H1 (cell line): ENCODE data around the gene SLCO1C1. TPM values are rescaled to one million over a fixed set of nuclear protein-coding genes. Genes with fewer than 3 reads are reported as not detected.

ENCODE experiments used
- CTCF ChIA-PET: fragments of 300-600 bp; sonication (Branson Sonifier 250); formaldehyde crosslinking; loops from one replicate; lab custom pipeline; 2021; ENCODE audit not compliant: partially characterized antibody; lab: Charles Lee
- POLR2A ChIA-PET: fragments of 300-600 bp; sonication (Branson Sonifier 250); formaldehyde crosslinking; loops from one replicate; lab custom pipeline; 2021; ENCODE audit warnings: inconsistent platforms; ENCODE audit not compliant: partially characterized antibody; lab: Charles Lee
- DNase-seq, 2 experiments: peaks; one replicate each; pipeline versions ENCODE4 v3.0.0 to v3.0.0-alpha.2; 2010 to 2022; ENCODE audit warnings: low spot score in 2 of 2, low read depth in 1 of 2, mixed read lengths in 1 of 2
- FAIRE-seq: peaks from 2 replicates; lab custom pipeline; 2011; peaks lifted over from hg19 to GRCh38; lab: Jason Lieb, UNC
- H2AFZ ChIP-seq: 2 replicates; pipeline ENCODE4 v1.8.1; 2012; ENCODE audit warnings: low read length, inconsistent platforms
- H2AK5ac ChIP-seq: 2 replicates; pipeline ENCODE4 v1.6.1; 2013; ENCODE audit warnings: low read depth, low read length
- H2BK120ac ChIP-seq: replicated peaks from 2 replicates; pipeline ENCODE3; 2013; ENCODE audit warnings: low read depth, low read length, inconsistent platforms
- H2BK12ac ChIP-seq: 2 replicates; pipeline ENCODE4 v1.6.1; 2013; ENCODE audit warnings: low read depth, low read length
- H2BK15ac ChIP-seq: 2 replicates; pipeline ENCODE4 v1.6.1; 2013; ENCODE audit warnings: low read length
- H2BK20ac ChIP-seq: 2 replicates; pipeline ENCODE4 v1.6.1; 2013; ENCODE audit warnings: low read length
- H2BK5ac ChIP-seq: 2 replicates; pipeline ENCODE4 v1.6.1; 2013; ENCODE audit warnings: low read depth, low read length
- H3K14ac ChIP-seq: 2 replicates; pipeline ENCODE4 v1.6.1; 2013; ENCODE audit warnings: inconsistent platforms; ENCODE audit not compliant: insufficient read length
- H3K18ac ChIP-seq: 2 replicates; pipeline ENCODE4 v1.6.1; 2013; ENCODE audit warnings: low read length; ENCODE audit errors: extremely low read depth
- H3K23ac ChIP-seq: 2 replicates; pipeline ENCODE4 v1.6.1; 2013; ENCODE audit warnings: inconsistent platforms; ENCODE audit not compliant: insufficient read length
- H3K23me2 ChIP-seq: 2 replicates; pipeline ENCODE4 v1.6.1; 2013; ENCODE audit warnings: low read depth, low read length
- H3K27ac ChIP-seq: 2 replicates; pipeline ENCODE4 v1.6.1; 2011; ENCODE audit warnings: low read depth, low read length, inconsistent platforms
- H3K27me3 ChIP-seq, 4 experiments: replicated peaks in 1 of 4; 1 replicate in 1 of 4; 2 replicates in 3 of 4; pipeline versions ENCODE4 v1.6.1 to v1.8.1; 2011 to 2013; ENCODE audit warnings: low read length in 3 of 4, mild to moderate bottlenecking in 3 of 4, inconsistent platforms in 2 of 4, mixed read lengths in 2 of 4, moderate library complexity in 1 of 4; ENCODE audit not compliant: control insufficient read depth in 3 of 4, insufficient read depth in 3 of 4; ENCODE audit errors: extremely low read depth in 1 of 4
- H3K36me3 ChIP-seq, 4 experiments: 2 replicates each; pipeline versions ENCODE4 v1.6.1 to v1.8.1; 2011 to 2013; ENCODE audit warnings: mild to moderate bottlenecking in 4 of 4, low read length in 3 of 4, moderate library complexity in 2 of 4, control low read depth in 1 of 4, inconsistent platforms in 1 of 4; ENCODE audit not compliant: insufficient read depth in 4 of 4, control insufficient read depth in 2 of 4
- H3K4ac ChIP-seq: replicated peaks from 2 replicates; pipeline ENCODE3; 2013; ENCODE audit warnings: low read length, low read depth, mixed read lengths, inconsistent platforms; ENCODE audit not compliant: insufficient read length
- H3K4me1 ChIP-seq, 4 experiments: replicated peaks in 1 of 4; 1 replicate in 1 of 4; 2 replicates in 3 of 4; pipeline versions ENCODE4 v1.6.1 to v1.8.1; 2011 to 2013; ENCODE audit warnings: low read length in 3 of 4, inconsistent platforms in 2 of 4, mixed read lengths in 1 of 4; ENCODE audit not compliant: insufficient read depth in 4 of 4, control insufficient read depth in 3 of 4
- H3K4me2 ChIP-seq, 2 experiments: 2 replicates each; pipeline versions ENCODE4 v1.6.1 to v1.8.1; 2011 to 2013; ENCODE audit warnings: low read depth in 2 of 2, low read length in 2 of 2, control low read depth in 1 of 2, inconsistent platforms in 1 of 2, mild to moderate bottlenecking in 1 of 2; ENCODE audit not compliant: insufficient read depth in 1 of 2
- H3K4me3 ChIP-seq, 4 experiments: fragments of 200-600, 300-600 bp in 1 of 4; sonication (generic), shearing (Covaris generic), sonication (Bioruptor Twin) in 1 of 4; 2 replicates each; pipeline versions ENCODE4 v1.5.1 to v1.8.1; 2011 to 2016; ENCODE audit warnings: low read length in 4 of 4, low read depth in 3 of 4, control low read depth in 2 of 4, inconsistent platforms in 2 of 4, mild to moderate bottlenecking in 2 of 4, mixed read lengths in 1 of 4, moderate library complexity in 1 of 4; ENCODE audit not compliant: insufficient read depth in 2 of 4; ENCODE audit errors: extremely low read depth in 1 of 4
- H3K56ac ChIP-seq: replicated peaks from 2 replicates; pipeline ENCODE3; 2013; ENCODE audit warnings: low read depth, mild to moderate bottlenecking, mixed read lengths, low read length, inconsistent platforms; ENCODE audit not compliant: insufficient read length
- H3K79me1 ChIP-seq: 2 replicates; pipeline ENCODE4 v1.6.1; 2013; ENCODE audit warnings: low read depth, low read length, control low read depth
- H3K79me2 ChIP-seq, 2 experiments: 2 replicates each; pipeline versions ENCODE4 v1.6.1 to v1.8.1; 2012 to 2013; ENCODE audit warnings: low read length in 2 of 2, mild to moderate bottlenecking in 2 of 2, inconsistent platforms in 1 of 2; ENCODE audit not compliant: insufficient read depth in 2 of 2, control insufficient read depth in 1 of 2
- H3K9ac ChIP-seq, 4 experiments: replicated peaks in 1 of 4; 1 replicate in 1 of 4; 2 replicates in 3 of 4; pipeline versions ENCODE4 v1.6.1 to v1.8.1; 2011 to 2013; ENCODE audit warnings: low read depth in 3 of 4, low read length in 3 of 4, control low read depth in 2 of 4, mild to moderate bottlenecking in 2 of 4, moderate library complexity in 2 of 4, inconsistent platforms in 1 of 4; ENCODE audit errors: extremely low read depth in 1 of 4
- H3K9me3 ChIP-seq, 2 experiments: 2 replicates each; pipeline versions ENCODE4 v1.6.1 to v1.8.1; 2012 to 2013; ENCODE audit warnings: mild to moderate bottlenecking in 2 of 2, moderate library complexity in 2 of 2, control low read depth in 1 of 2, inconsistent platforms in 1 of 2, low read depth in 1 of 2, low read length in 1 of 2, mixed read lengths in 1 of 2; ENCODE audit not compliant: insufficient read depth in 2 of 2
- H4K20me1 ChIP-seq, 2 experiments: replicated peaks in 1 of 2; 2 replicates each; pipeline versions ENCODE3 to v1.8.1; 2011 to 2013; ENCODE audit warnings: inconsistent platforms in 2 of 2, low read length in 2 of 2, mild to moderate bottlenecking in 1 of 2; ENCODE audit not compliant: insufficient read depth in 2 of 2, control insufficient read depth in 1 of 2
- H4K5ac ChIP-seq: 2 replicates; pipeline ENCODE4 v1.6.1; 2013; ENCODE audit warnings: low read length, low read depth, mixed read lengths, inconsistent platforms; ENCODE audit not compliant: insufficient read length
- H4K8ac ChIP-seq: 2 replicates; pipeline ENCODE4 v1.8.0; 2013; ENCODE audit warnings: mild to moderate bottlenecking, moderate library complexity, low read length, inconsistent platforms; ENCODE audit not compliant: insufficient read depth; ENCODE audit errors: extremely low read depth
- H4K91ac ChIP-seq: replicated peaks from 2 replicates; pipeline ENCODE3; 2013; ENCODE audit warnings: low read length, mixed read lengths, inconsistent platforms; ENCODE audit not compliant: insufficient read length
- HDAC2 ChIP-seq, 2 experiments: fragments of 300-600 bp in 1 of 2; sonication (generic) in 1 of 2; IDR thresholded peaks; 2 replicates each; pipeline ENCODE4 v1.6.1; 2011 to 2012; ENCODE audit warnings: low read depth in 2 of 2, low read length in 2 of 2, mild to moderate bottlenecking in 2 of 2, moderate library complexity in 2 of 2, borderline replicate concordance in 1 of 2, inconsistent platforms in 1 of 2
- NANOG ChIP-seq: IDR thresholded peaks from 2 replicates; pipeline ENCODE4 v1.6.1; 2011; ENCODE audit warnings: low read length, low read depth, mild to moderate bottlenecking, inconsistent platforms; ENCODE audit not compliant: insufficient read depth, poor library complexity, severe bottlenecking
- POLR2AphosphoS5 ChIP-seq: IDR thresholded peaks from 2 replicates; pipeline ENCODE4 v1.6.1; 2011; ENCODE audit warnings: low read depth, low read length
- RBBP5 ChIP-seq: IDR thresholded peaks from 2 replicates; pipeline ENCODE4 v1.7.1; 2012; ENCODE audit warnings: low read depth, mild to moderate bottlenecking, inconsistent platforms, low read length, moderate library complexity, borderline replicate concordance
- RXRA ChIP-seq: IDR thresholded peaks from 2 replicates; pipeline ENCODE4 v1.6.1; 2011; ENCODE audit warnings: low read depth, mild to moderate bottlenecking, low read length, moderate library complexity; ENCODE audit not compliant: insufficient read depth
- SIRT6 ChIP-seq: IDR thresholded peaks from one replicate; pipeline ENCODE4 v1.7.1; 2012; ENCODE audit warnings: low read length, inconsistent platforms
- WGBS, 2 experiments: shearing (Covaris generic) in 1 of 2; methylation state at CpG; one replicate each; pipeline versions ENCODE4 v1.1.6 to v1.1.7; 2013 to 2015; ENCODE audit warnings: low lambda C conversion rate in 2 of 2, mixed read lengths in 2 of 2, inconsistent platforms in 1 of 2, low coverage in 1 of 2, missing lambda C conversion rate in 1 of 2; ENCODE audit not compliant: insufficient replicate concordance in 2 of 2, insufficient coverage in 1 of 2, insufficient read length in 1 of 2; ENCODE audit errors: extremely low coverage in 1 of 2, missing lambda C conversion rate in 1 of 2; 5-methylcytosine and 5-hydroxymethylcytosine counted together
- polyA plus RNA-seq, 7 experiments: library from polyadenylated mRNA; depleted of rRNA in 3 of 7; stranded (reverse) in 5 of 7; unstranded in 2 of 7; fragments of >200 nt in 5 of 7; fragments of 200-250 nt in 2 of 7; gene quantifications; 1 replicate in 5 of 7; 2 replicates in 1 of 7; 4 replicates in 1 of 7; pipeline versions ENCODE4 v1.2.1 to v1.2.3, GENCODE V29; 2011 to 2013; ENCODE audit warnings: missing spikeins in 2 of 7, mixed read lengths in 2 of 7
- total RNA-seq: library from RNA; stranded (reverse); fragmentation: NEBNext Ultra II Directional; extraction: Animal tissue kit (Norgen Biotek cat#: 25700); gene quantifications from 2 replicates; pipeline ENCODE4 v1.2.1, GENCODE V29; 2021
- TF ChIP-seq, protein P1 (sequence below), 3 experiments: IDR thresholded peaks; 1 replicate in 2 of 3; 2 replicates in 1 of 3; pipeline versions ENCODE4 v1.5.1 to v1.6.1; 2011; ENCODE audit warnings: low read length in 3 of 3, mild to moderate bottlenecking in 3 of 3, inconsistent platforms in 2 of 3, low read depth in 1 of 3, moderate library complexity in 1 of 3; ENCODE audit not compliant: insufficient read depth in 1 of 3; ENCODE audit errors: control extremely low read depth in 1 of 3
- TF ChIP-seq, protein P2 (sequence below): IDR thresholded peaks from 2 replicates; pipeline ENCODE4 v1.6.1; 2012; ENCODE audit warnings: low read length, inconsistent platforms

Gene SLCO1C1
- total and polyA plus RNA-seq, 2 of the 8 experiments (the other 6 are each of a cell fraction or from before 2014, with no cell fraction given) = 0.18 to 0.74 TPM

DNA sequence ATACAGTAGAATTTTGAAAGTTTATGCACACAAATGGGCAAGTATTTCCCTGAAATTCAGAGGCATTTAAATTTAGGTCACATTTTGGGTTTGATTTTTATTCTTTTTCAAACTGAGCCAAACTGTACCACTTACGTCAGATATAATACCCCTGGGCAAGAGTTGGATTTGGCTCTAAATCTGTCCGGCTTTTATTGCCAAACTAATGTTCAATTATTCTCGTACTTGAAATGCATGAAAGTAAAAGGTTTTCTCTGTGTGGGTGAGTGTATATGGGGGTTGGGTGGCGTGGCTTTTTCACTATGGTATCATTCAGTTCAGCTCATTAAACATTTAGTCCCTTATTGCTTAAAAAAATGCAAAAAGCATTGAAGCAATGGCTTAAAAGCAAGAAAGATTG, 55.9 kb downstream of the SLCO1C1 start:
- H3K27ac ChIP-seq = no peak overlapping the region
- no peak for TF ChIP-seq HDAC2 (IDR thresholded peaks at IDR 0.05; ENCODE audit: borderline replicate concordance in 1 of 2, low read depth in 2 of 2, low read length in 2 of 2)
- no peak for TF ChIP-seq RBBP5
- TF ChIP-seq, protein P1, sequence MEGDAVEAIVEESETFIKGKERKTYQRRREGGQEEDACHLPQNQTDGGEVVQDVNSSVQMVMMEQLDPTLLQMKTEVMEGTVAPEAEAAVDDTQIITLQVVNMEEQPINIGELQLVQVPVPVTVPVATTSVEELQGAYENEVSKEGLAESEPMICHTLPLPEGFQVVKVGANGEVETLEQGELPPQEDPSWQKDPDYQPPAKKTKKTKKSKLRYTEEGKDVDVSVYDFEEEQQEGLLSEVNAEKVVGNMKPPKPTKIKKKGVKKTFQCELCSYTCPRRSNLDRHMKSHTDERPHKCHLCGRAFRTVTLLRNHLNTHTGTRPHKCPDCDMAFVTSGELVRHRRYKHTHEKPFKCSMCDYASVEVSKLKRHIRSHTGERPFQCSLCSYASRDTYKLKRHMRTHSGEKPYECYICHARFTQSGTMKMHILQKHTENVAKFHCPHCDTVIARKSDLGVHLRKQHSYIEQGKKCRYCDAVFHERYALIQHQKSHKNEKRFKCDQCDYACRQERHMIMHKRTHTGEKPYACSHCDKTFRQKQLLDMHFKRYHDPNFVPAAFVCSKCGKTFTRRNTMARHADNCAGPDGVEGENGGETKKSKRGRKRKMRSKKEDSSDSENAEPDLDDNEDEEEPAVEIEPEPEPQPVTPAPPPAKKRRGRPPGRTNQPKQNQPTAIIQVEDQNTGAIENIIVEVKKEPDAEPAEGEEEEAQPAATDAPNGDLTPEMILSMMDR (IDR thresholded peaks at IDR 0.05; ENCODE audit: control extremely low read depth in 1 of 3, insufficient read depth in 1 of 3, low read depth in 1 of 3, low read length in 3 of 3) = no peak
- no peak for TF ChIP-seq NANOG
- no peak for TF ChIP-seq SIRT6
- TF ChIP-seq, protein P2, sequence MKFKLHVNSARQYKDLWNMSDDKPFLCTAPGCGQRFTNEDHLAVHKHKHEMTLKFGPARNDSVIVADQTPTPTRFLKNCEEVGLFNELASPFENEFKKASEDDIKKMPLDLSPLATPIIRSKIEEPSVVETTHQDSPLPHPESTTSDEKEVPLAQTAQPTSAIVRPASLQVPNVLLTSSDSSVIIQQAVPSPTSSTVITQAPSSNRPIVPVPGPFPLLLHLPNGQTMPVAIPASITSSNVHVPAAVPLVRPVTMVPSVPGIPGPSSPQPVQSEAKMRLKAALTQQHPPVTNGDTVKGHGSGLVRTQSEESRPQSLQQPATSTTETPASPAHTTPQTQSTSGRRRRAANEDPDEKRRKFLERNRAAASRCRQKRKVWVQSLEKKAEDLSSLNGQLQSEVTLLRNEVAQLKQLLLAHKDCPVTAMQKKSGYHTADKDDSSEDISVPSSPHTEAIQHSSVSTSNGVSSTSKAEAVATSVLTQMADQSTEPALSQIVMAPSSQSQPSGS = no peak
- no peak for TF ChIP-seq RXRA
- TF ChIP-seq POLR2AphosphoS5 = no peak
- H4K5ac ChIP-seq = no peak overlapping the region
- H3K9me3 ChIP-seq = no peaks in the 10 kb centered on the region
- FAIRE-seq (no peak), DNase-seq (no peak)
- no peak overlapping the region for H3K4ac ChIP-seq
- no peak overlapping the region for H4K8ac ChIP-seq
- no peak overlapping the region for H2BK20ac ChIP-seq
- no peaks in the 10 kb centered on the region for H3K36me3 ChIP-seq
- no peak overlapping the region for H2AFZ ChIP-seq
- H2BK15ac ChIP-seq = no peak overlapping the region
- H4K20me1 ChIP-seq = no peaks in the 10 kb centered on the region
- ChIA-PET CTCF (no interaction called here), POLR2A (no interaction called here)
- no peak overlapping the region for H3K14ac ChIP-seq
- H3K79me2 ChIP-seq = no peaks in the 10 kb centered on the region
- H2BK12ac ChIP-seq = no peak overlapping the region
- no peaks in the 10 kb centered on the region for H3K79me1 ChIP-seq
- H3K23ac ChIP-seq = no peak overlapping the region
- H3K27me3 ChIP-seq = no peaks in the 10 kb centered on the region
- 59% methylated on average over 4 of the region's 4 CpGs; no CpG with 5 or more reads in 1 of the 2 experiments for WGBS, 2 experiments
- no peak overlapping the region for H3K18ac ChIP-seq
- no peak overlapping the region for H2BK5ac ChIP-seq
- no peak overlapping the region for H2AK5ac ChIP-seq
- no peak overlapping the region for H2BK120ac ChIP-seq
- H4K91ac ChIP-seq = no peak overlapping the region
- H3K4me1 ChIP-seq = no peaks in the 10 kb centered on the region
- H3K9ac ChIP-seq = no peak overlapping the region
- no peak overlapping the region for H3K4me2 ChIP-seq
- no peaks in the 10 kb centered on the region; the same call in 1 of the 2 replicates for H3K23me2 ChIP-seq
- no peak overlapping the region for H3K4me3 ChIP-seq
- no peak overlapping the region for H3K56ac ChIP-seq
